ENCODE results near the gene LRRC4C.

Gene LRRC4C

DNA sequence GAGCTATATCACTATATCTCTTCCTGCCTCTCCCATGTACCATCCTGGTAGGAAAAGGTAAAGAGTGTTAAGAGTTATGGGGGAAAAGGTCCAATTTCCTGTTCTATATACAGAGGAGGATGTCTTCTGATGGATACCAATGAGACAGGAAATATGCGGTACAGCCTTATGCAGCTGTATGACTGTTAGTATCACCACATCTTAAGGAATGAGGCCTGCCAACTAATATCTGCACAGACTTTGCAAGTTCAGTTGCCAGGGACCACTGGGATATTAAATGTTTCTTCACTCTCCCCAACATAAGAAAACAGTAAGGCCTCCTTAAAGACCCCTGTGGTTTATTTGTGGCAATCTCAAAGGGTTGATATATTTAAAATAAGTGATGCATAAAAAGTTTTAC is 1182.5 kb downstream of the LRRC4C start:
- ATAC-seq (ENCODE audit: insufficient read depth, low read depth) (peak; percentile 68), DNase-seq (peak; percentile 5)
- no peak for TF ChIP-seq EZH2 (IDR thresholded peaks at IDR 0.05; ENCODE audit: borderline replicate concordance, low read depth, low read length, severe bottlenecking)
- TF ChIP-seq CTCF (IDR thresholded peaks at IDR 0.05; ENCODE audit: borderline replicate concordance, extremely low read depth, low read length, poor library complexity, severe bottlenecking) = no peak
- Histone ChIP-seq H3K27me3 (ENCODE audit: insufficient read depth, low read length, poor library complexity) (no peaks in the 10 kb centered on the region), H3K36me3 (ENCODE audit: insufficient read depth, low read length) (no peaks in the 10 kb centered on the region), H2AFZ (ENCODE audit: low read depth, low read length) (no peak overlapping the region), H3K9me3 (ENCODE audit: insufficient read depth, low read length, severe bottlenecking) (no peaks in the 10 kb centered on the region), H3K27ac (ENCODE audit: low read length) (no peak overlapping the region), H3K4me1 (ENCODE audit: insufficient read depth, low read length) (peaks cover 3% of the 10 kb centered on the region; the same call in 1 of the 2 replicates), H4K20me1 (ENCODE audit: insufficient read depth, low read length) (no peaks in the 10 kb centered on the region), H3K4me2 (ENCODE audit: insufficient read depth, low read length) (no peak overlapping the region), H3K79me2 (ENCODE audit: insufficient read depth, low read length) (no peaks in the 10 kb centered on the region), H3K9ac (ENCODE audit: low read depth, low read length) (no peak overlapping the region), H3K4me3 (ENCODE audit: low read depth in 1 of 2, low read length in 2 of 2) (no peak overlapping the region)

DNA sequence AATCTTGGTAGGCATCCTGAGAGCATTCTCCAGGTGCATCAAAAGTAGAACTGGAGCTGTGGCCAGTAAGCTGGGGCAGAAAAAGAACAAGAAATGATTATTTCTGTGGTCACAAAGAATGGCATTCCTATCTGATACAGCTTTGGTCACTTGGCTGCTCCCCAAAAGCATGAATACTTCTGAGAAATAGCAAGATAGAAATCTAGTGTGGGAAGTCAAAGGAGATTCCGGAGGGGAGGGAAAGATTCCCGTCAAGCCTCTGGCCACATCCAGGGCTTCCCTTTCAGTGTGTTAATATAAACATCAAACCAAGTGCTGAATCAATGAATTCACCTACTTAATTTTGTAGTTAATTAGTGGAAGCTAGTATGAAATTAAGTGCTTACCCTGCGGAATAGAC is 1185.4 kb downstream of the LRRC4C start:
- no peaks in the 10 kb centered on the region for H3K79me2 ChIP-seq (ENCODE audit: insufficient read depth, low read length)
- ATAC-seq (ENCODE audit: insufficient read depth, low read depth) = no peak
- no peak overlapping the region for H2AFZ ChIP-seq (ENCODE audit: low read depth, low read length)
- no peaks in the 10 kb centered on the region for H3K27me3 ChIP-seq (ENCODE audit: insufficient read depth, low read length, poor library complexity)
- H3K4me1 ChIP-seq (ENCODE audit: insufficient read depth, low read length) = peaks cover 3% of the 10 kb centered on the region; the same call in 1 of the 2 replicates
- H3K36me3 ChIP-seq (ENCODE audit: insufficient read depth, low read length) = no peaks in the 10 kb centered on the region
- H3K27ac ChIP-seq (ENCODE audit: low read length) = no peak overlapping the region
- H3K9me3 ChIP-seq (ENCODE audit: insufficient read depth, low read length, severe bottlenecking) = no peaks in the 10 kb centered on the region
- no peak overlapping the region for H3K9ac ChIP-seq (ENCODE audit: low read depth, low read length)
- H3K4me3 ChIP-seq (ENCODE audit: low read depth in 1 of 2, low read length in 2 of 2) = no peak overlapping the region
- no peaks in the 10 kb centered on the region for H4K20me1 ChIP-seq (ENCODE audit: insufficient read depth, low read length)
- no peak for DNase-seq
- no peak for TF ChIP-seq EZH2 (IDR thresholded peaks at IDR 0.05; ENCODE audit: borderline replicate concordance, low read depth, low read length, severe bottlenecking)
- TF ChIP-seq CTCF (IDR thresholded peaks at IDR 0.05; ENCODE audit: borderline replicate concordance, extremely low read depth, low read length, poor library complexity, severe bottlenecking) = no peak
- H3K4me2 ChIP-seq (ENCODE audit: insufficient read depth, low read length) = no peak overlapping the region

GRCh38 chr11:40273192-40273732 is 1186.2 kb downstream of the LRRC4C start:
- DNase-seq = no peak
- no peak overlapping the region for H3K9ac ChIP-seq (ENCODE audit: low read depth, low read length)
- H3K27me3 ChIP-seq (ENCODE audit: insufficient read depth, low read length, poor library complexity) = no peaks in the 10 kb centered on the region
- TF ChIP-seq CTCF (IDR thresholded peaks at IDR 0.05; ENCODE audit: borderline replicate concordance, extremely low read depth, low read length, poor library complexity, severe bottlenecking) (no peak), EZH2 (IDR thresholded peaks at IDR 0.05; ENCODE audit: borderline replicate concordance, low read depth, low read length, severe bottlenecking) (no peak)
- H3K4me3 ChIP-seq (ENCODE audit: low read depth in 1 of 2, low read length in 2 of 2) = no peak overlapping the region
- H2AFZ ChIP-seq (ENCODE audit: low read depth, low read length) = no peak overlapping the region
- H3K36me3 ChIP-seq (ENCODE audit: insufficient read depth, low read length) = no peaks in the 10 kb centered on the region
- ATAC-seq (ENCODE audit: insufficient read depth, low read depth) = no peak
- no peaks in the 10 kb centered on the region for H4K20me1 ChIP-seq (ENCODE audit: insufficient read depth, low read length)
- no peak overlapping the region for H3K27ac ChIP-seq (ENCODE audit: low read length)
- peaks cover 3% of the 10 kb centered on the region; the same call in 1 of the 2 replicates for H3K4me1 ChIP-seq (ENCODE audit: insufficient read depth, low read length)
- no peak overlapping the region for H3K4me2 ChIP-seq (ENCODE audit: insufficient read depth, low read length)
- H3K9me3 ChIP-seq (ENCODE audit: insufficient read depth, low read length, severe bottlenecking) = no peaks in the 10 kb centered on the region
- H3K79me2 ChIP-seq (ENCODE audit: insufficient read depth, low read length) = no peaks in the 10 kb centered on the region
